Stimulated activated CD8-positive, alpha-beta memory T cell treated with anti-CD3 and anti-CD28 coated beads, Interleukin-2, amount 100 ng/mL, for 1 hour (primary cell): Measurements from ENCODE around the gene ARRB1.
"Not testable (repeated sequence)": the region's sequence is repeated elsewhere in the genome, so short reads cannot be mapped to it uniquely, and the experiment has no call there.

Source experiments
- DNase-seq, 2 donors: peaks; one replicate each; pipeline ENCODE4 v3.0.0-alpha.2; 2020; ENCODE audit warnings: low read depth in 2 of 2

ARRB1 gene

DNA sequence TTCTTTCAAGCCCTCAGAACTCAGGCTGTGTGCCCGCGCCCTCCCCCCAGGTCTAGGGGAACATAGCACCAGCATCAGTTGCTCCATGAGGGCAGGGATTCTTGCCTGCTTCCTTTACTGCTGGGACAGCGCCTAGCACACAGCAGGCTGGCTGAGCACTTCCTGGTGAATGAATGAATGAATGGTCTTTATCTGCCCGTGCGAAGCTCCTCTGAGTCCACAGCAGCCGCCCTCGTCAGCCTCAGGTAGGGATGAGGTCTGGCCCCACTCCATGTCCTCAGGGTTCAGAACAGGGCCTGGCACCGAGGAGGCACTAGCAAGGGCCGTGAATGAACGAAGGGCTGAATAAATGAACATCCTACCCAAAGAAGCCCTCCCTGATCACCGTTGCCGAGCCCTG is 27.3 kb downstream of the ARRB1 start:
- no peak for DNase-seq

DNA sequence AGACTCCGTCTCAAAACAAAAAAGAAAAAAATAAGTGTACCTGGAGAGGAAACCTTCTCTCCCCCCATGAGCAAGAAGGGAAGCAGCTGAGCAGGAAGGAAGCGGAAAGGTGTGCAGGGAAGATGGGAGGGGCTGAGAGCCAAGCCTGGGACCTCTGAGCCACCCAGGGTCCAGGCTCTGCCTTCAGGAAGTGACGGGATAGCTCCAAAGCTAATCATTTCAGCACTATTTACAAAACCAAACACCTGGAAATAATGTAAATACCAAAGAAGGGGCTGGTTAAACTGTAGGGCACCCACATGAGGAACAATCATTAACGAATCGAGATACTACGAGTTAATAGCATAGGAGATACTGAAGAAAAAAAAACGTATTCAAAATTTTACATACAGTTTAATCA is 27.9 kb downstream of the ARRB1 start:
- no peak for DNase-seq

- no peak for DNase-seq
These were observed 30.8 kb downstream of the ARRB1 start for GRCh38 chr11:75320643-75321042.

DNA sequence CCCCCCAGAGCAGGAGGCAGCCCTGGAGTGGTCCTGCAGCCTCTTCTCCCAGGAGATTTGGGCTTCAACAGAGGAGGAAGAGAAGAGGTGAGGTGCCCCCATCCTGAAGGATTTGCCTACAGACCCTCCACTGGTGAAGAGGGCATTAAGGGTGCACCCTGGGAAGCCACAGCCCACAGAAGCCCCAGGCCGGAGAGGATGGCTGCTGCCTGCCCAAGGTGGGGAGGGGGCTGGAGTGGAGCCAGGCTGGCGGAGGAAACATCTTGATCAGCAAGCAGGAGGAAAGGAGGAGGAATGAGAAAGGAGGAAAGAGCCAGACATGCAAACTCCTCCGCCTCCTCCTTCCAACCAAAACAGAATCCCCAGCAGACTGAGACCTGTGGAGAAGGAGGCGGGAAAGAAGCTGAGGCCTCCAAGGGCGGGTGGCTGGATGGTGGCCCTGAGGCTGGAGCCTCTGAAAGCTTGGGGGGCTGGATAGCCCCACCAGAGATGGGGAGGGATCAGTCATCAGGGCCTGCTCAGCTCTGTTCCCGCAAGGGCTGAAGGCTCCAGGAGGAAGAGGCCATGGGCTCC is 31.3 kb downstream of the ARRB1 start:
- no peak for DNase-seq

DNA sequence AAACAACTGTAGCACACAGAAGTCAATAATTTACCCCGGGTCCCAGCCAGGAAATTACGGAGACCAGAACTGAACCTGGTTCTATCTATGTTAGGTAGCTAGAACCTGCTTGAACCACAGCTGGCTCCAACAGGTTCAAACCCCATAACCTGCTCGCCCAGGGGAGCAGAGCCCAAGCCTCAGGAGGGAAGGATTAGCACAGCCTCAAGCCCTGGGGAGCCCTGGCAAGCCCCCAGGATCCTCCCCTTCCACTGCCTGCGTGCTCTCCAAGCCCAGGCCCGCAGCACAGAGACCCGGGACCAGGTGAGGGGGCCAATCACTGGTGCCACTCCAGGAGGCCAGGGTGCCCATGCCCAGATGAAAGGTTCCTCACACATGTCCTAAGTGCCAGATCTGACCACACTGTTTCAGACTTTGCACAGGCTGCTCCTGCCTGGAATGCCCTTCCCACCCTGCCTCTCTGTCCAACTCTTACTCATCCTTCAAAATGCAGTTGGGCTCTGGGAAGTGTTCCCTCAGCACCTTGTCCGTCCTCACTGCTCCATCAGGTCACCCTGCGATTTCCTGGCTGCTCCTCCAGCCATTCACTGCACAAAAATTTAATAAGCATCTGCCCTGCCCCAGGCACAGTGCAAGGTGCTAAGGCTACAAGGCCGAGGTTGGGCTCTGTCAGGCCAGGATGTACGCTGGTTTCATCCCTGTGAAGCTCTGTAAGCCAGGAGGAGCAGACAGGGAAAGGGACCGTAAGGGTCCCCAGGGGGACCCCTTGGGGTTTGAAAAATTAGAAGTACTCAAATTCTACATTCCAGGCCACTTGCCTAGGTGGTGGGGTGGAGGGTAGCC is 32.2 kb downstream of the ARRB1 start:
- DNase-seq, result no peak

- no peak for DNase-seq
These were observed 33.9 kb downstream of the ARRB1 start for GRCh38 chr11:75317446-75318122.

GRCh38 chr11:75315439-75315805 is 36.0 kb downstream of the ARRB1 start:
- no peak for DNase-seq

DNA sequence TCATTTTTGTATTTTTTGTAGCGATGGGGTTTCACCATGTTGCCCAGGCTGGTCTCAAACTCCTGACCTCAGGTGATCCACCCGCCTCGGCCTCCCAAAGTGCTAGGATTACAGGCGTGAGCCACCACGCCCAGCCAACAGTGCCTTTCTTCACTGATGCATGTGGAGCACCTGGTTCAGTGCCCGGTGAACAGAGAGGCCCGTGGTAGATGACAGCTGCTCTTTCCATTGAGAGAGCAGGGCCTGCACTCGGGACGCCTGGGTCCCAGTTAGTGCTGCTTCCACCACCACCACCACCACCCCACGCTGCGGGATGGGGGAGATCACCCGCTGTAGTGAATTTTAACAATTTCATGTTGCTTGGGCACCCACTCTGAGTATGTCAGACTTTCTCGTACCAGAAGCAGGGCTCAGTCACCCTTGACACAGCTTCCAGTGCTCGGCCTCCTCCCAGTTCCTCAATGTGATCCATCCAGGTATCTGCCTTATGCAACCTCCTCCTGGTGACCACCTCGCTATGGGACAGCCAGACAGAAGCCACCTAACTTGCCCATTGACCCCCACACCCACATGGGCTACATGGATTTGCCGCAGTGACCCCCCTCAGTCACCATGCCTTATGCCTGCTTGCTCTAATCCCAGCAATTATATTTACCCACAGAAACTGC is 36.6 kb downstream of the ARRB1 start:
- no peak for DNase-seq

- DNase-seq, result no peak
These were observed 37.8 kb downstream of the ARRB1 start for GRCh38 chr11:75313513-75314272.

- DNase-seq, result no peak
These were observed 39.1 kb downstream of the ARRB1 start for GRCh38 chr11:75312346-75312745.

GRCh38 chr11:75311858-75312288 is 39.6 kb downstream of the ARRB1 start:
- DNase-seq, result no peak

GRCh38 chr11:75308986-75309385 is 42.5 kb downstream of the ARRB1 start:
- DNase-seq, result no peak

DNA sequence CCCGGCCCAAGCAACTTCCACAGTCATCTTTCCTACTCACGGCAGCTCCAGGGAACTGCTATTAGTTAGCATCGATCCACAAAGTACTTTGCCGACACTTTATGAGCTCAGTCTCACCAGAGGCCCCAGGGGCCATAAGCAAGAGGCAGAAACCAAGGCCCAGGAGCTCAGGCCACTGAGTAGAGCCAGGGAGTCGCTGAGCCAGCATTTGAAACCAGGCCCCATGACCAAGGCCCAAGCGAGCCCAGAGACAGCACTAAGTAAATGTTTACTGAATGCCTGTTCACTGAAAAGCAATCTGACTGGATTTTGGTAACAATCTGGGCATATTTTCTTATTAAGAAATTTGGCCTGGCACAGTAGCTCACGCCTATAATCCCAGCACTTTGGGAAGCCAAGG is 43.3 kb downstream of the ARRB1 start:
- DNase-seq, result no peak

DNA sequence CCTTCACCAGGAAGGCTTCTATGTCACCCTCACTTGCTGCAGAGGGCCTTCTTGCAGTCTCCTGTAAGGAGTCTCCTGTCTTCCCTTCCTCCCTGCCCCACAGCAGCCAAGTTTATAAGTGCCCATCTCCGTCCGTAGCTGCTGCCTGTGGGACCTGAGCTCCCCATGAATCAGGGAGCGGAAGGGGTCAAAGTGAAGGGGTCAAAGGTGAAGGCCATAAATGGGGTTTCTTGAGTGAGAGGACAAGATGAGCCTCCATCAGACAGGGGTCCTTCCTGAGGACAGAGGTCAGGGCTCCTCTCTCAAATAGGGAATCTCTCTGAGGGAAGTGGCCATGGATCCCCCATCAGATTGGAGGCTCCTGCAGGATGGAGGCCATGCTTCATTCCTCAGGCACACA is 44.4 kb downstream of the ARRB1 start:
- no peak for DNase-seq

DNA sequence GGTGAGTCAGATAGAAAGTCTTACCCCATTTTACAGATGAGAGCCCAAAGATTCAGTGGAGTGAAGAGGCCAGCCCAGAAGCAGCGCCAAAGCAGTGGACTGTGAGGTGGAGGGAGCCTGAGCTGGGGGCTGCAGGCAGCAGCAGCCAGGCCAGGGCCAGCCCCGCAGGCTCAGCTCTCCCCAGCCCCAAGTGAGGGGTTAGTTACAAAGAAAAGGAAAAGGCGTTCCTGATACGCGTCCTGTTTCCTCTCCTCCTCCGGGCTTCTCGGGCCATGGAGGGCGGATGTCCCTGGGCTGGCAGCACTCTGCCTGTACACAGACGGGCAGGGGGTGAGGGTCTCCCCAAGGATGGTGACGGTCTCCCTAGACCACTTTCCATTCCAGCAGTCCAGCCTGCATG is 44.9 kb downstream of the ARRB1 start:
- no peak for DNase-seq

- no peak for DNase-seq
These were observed 45.5 kb downstream of the ARRB1 start for GRCh38 chr11:75305993-75306392.

DNA sequence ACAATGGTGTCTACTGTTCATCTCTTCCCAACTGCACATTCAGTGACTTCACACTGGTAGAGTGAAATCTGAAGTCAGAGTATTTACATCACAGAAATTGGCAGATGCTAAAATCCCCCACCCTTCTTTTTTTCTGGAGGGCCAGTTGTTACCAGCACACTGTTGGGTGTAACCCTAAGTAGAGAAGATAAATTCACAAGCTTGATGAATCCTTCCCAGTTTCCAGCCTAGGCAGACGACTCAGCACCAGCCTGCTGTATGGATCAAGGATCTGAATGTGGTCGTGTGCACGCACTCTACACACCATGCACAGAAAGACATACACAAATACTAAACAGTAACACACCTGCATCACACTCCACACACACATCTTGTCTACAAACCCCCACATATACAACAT is 46.0 kb downstream of the ARRB1 start:
- no peak for DNase-seq

DNA sequence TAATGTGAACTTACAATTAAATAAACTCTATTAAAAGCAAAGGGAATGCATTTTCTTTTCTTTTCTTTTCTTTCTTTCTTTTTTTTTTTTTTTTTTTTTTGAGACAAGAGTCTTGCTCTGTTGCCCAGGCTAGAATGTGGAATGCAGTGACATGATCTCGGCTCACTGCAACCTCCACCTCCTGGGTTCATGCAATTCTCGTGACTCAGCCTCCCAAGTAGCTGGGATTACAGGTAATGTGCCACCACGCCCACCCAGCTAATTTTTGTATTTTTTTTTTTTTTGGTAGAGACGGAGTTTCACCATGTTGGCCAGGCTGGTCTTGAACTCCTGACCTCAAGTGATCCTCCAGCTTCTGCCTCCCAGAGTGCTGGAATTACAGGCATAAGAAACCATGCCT is 46.5 kb downstream of the ARRB1 start:
- not testable (repeated sequence) for DNase-seq

DNA sequence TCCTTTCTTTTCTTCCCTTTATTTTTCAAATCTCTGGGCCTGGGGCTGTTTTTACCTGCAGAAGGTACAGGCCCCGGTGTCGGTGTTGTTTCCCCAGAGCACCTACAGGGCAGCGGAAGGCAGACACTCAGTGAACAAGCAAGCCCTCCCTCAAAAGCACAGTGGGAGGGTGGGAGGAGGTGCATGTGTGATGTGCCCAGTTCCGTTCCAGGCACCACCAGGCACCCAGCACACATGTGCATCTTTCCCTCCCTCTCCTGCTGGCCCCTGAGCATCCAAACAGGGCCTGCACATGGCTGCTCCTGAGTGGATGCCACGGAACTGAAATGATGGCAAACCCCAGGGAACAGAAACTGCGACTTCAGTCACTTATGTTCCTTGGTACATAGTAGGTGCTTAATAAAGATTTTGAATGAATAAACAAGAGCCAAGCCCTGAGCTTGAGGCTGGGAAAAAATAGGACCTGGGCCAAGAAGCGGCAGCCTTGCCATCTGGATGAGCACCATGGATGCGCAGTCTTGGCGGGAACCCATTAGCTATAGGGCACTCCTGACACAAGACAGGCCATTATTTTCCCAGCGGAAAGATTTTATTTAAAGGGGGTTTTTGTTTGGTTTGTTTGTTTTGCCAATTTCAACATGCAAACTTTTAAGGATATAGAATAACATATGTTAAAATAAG is 47.8 kb downstream of the ARRB1 start:
- DNase-seq, result no peak

- no peak for DNase-seq
These were observed 49.1 kb downstream of the ARRB1 start for GRCh38 chr11:75302371-75302770.
